GM19324 (cell line): ENCODE measurements around the gene SHTN1.

ENCODE experiments used
- ATAC-seq: cut with Tn5 transposase; IDR thresholded peaks from one replicate; pipeline ENCODE4 v1.9.1; 2021; ENCODE audit warnings: mild to moderate bottlenecking, moderate library complexity; ENCODE audit not compliant: unreplicated experiment, low FRiP score

Gene SHTN1

DNA sequence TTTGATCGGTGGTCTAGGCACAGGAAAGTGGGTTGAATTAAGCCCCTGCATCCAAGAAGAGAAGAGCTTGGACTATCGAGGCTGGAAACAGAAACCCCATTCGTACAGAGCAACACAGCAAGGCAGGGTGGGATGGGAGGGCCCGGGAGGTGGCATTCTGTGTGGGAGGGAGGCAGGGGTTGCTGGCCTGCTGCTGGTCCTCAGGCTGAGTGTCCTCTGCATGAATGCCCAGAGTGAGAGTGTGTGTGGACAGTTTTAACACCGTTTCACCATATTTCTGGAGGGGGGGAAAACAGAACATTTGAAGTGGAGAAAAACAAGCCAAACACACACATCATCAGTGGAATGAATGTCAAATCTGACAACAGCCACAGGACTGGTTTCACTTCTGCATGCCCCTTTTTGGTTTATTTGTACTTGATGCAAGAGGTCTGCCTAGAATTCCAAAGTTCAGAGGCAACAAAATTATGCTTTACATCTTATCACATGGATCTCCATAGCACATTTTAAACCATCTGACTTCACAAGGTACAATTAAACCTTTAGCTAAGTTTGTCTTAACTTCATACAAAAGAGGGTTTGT, 166.8 kb downstream of the SHTN1 start:
- no peak for ATAC-seq

DNA sequence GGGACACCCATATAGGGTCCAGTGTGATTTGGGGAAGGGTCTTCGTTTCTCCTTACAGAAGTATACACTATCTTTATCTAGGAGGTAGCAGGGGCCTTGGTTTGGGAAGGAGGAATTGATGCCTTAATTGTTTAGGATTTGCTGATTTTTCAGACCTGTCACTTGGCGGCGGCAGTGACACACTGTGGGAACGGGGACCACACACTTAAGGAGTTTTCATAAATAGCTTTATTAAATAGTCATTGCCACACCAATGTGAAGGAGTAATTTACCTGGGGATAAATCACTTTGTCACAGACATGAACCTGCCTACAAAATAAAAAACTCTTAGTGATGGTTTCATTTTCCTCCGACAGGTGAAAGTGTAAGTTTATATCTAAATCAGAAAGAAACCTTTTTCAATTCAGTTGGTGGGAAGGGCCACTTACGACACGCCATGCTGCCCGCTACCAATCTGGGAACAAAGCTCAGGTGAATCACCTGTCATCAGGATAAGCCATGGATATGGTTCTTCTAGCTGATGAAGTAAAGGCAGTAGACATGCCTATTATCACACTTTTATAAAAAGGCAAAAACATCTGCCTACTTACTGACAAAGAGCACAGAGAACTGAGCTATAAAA, 168.0 kb downstream of the SHTN1 start:
- ATAC-seq: no peak

DNA sequence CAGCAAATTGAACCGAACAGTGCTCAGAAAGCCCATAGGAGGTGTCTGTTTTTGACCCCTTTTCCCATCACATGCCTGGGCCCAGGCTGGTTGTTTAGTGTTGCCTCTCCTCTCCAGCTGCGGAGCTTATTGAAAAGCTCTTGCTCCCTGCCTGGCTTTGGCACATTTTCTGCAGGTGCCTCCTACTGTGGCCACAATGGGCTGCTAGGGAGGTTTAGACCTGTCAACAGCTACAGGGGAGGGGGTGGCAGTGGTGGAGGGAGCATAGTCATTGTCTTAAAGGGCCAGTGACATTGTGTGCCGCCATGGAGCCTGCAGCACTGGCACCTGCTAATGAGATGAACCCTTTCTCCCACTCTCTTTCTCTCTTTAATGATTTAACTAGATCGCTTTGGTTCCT, 168.9 kb downstream of the SHTN1 start:
- ATAC-seq: no peak

DNA sequence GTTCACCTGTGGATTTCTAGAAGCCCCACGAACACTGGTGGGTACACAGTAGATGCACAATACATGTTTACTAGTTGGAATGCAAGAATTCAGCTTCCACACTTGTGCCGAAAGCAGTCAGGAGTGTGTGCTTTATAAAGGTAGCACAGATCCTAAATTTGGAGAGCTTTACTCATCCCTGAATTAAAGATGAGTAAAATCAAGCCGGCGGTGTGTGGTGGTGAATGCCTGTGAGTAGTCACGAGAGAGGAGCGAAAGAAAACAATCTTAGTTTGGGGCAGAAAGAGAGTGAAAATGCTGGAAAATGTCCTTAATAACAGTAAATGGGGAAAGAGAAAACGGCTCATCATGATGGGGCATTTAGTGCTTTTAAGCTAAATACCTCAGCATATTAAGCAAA, 169.3 kb downstream of the SHTN1 start:
- ATAC-seq: no peak

DNA sequence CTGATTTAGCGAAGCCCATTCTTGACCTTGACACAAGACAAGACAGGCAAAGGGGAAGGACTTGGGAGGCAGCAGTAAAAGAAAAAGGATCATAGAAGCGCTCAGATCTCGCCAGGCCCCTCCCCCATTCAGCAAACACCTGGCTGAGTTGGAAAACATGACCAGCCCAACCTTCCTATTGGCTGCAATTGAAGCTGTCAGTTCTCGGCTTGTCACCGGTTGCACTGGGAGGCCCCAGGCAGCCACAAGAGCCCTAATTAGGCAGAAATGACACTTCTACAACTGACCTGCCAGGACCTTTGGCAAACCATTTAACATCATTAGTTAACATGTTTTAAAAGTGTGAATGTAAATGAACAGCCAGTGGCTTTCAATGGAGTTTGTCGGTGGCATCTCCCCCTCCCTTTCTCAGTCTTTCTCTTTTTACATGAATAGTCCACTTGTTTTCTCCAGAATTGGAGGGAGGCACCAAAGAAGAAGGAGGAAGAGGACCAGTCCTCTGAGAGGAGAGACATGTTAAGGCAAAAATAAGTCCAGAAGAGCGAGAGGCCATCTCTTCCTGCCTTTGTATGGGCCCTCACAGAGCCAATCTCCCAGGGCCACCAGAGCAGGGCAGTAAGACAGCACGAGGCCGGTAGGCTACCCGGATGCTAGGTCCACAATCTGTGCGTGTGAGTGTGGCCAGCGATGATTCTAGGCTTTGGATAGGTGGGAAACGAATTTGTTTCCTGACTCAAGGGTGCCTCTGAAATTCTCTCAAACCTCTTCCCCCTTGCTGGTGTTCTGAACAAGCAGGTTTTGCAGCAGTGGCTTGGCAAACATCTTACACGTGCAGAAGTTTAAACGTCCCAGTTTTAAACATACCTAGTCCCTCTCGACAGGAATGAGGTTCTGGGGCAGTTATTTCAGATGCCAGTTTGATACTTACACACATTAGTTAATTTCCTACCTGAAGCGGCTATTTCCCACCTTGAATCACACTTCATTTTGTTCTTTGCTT, 170.7 kb downstream of the SHTN1 start:
- no peak for ATAC-seq

DNA sequence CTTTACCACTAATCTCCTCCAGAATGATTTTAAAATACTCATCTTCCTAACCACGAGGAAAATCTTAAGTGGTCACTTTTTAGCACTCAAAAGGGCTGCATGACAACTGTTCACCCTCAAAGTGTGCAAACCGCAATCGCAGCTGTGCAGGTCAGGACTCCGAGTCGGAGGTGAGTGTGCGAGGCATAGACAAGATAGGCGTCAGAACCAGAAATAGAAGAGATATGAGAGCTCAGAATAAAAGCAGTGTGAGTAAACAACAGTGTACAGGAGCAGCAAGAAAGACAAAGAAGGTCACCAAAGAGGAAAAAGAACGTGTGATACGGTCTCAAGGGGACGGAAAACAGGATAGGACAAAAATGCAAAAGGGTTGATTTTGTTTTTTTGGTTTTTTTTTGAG, 173.2 kb downstream of the SHTN1 start:
- no peak for ATAC-seq
